DMS 273 treated with DMSO at 0.1 percent for 48 hours (cell line): ENCODE data around the gene MPP7.

Source experiments
- DNase-seq: peaks from one replicate; lab custom pipeline; 2025; lab: John Stamatoyannopoulos, UW

Gene MPP7

GRCh38 chr10:28269842-28270456 lies 32.9 kb downstream of the MPP7 start:
- no peak for DNase-seq

GRCh38 chr10:28266449-28267224 lies 36.2 kb downstream of the MPP7 start:
- DNase-seq = peak; percentile 55

- DNase-seq = no peak
Measured at GRCh38 chr10:28263136-28263857, 39.6 kb downstream of the MPP7 start.

- DNase-seq = no peak
Measured at GRCh38 chr10:28256776-28257175, 46.1 kb downstream of the MPP7 start.

- DNase-seq = no peak
Measured at GRCh38 chr10:28254290-28254985, 48.4 kb downstream of the MPP7 start.

- no peak for DNase-seq
Measured at GRCh38 chr10:28253169-28253785, 49.6 kb downstream of the MPP7 start.
